Measurements from ENCODE around the gene THAP2. TPM values are rescaled to one million over a fixed set of nuclear protein-coding genes. Genes with fewer than 3 reads are reported as not detected.
"Not testable (repeated sequence)": the region's sequence is repeated elsewhere in the genome, so short reads cannot be mapped to it uniquely, and the experiment has no call there.

Gene THAP2
- total RNA-seq, 4 donors from 2014 or later = 3.3 to 5.1 (median 3.7) TPM

GRCh38 chr12:71695782-71696181 is 31.7 kb downstream of the THAP2 start:
- intact Hi-C loops (cut with DNase I) = no loop called here
- no peak for DNase-seq (ENCODE audit: extremely low spot score)
- TF ChIP-seq POLR2AphosphoS5 (IDR thresholded peaks at IDR 0.05) (no peak), EP300 (IDR thresholded peaks at IDR 0.05) (no peak), POLR2A (IDR thresholded peaks at IDR 0.05; ENCODE audit: low read depth) (no peak), CTCF (IDR thresholded peaks at IDR 0.05) (no peak)
- Histone ChIP-seq H3K27ac (replicated peaks in 1 of 4) (no peak overlapping the region), H3K36me3 (peaks cover 26 to 45% (median 37%) of the 10 kb centered on the region in 4 donors), H3K27me3 (no peaks in the 10 kb centered on the region), H3K4me1 (no peaks in the 10 kb centered on the region), H3K9me3 (no peaks in the 10 kb centered on the region), H3K4me3 (no peak overlapping the region)
- WGBS = 96% methylated on average over 1 of the region's 1 CpG

GRCh38 chr12:71702181-71702580 is 38.1 kb downstream of the THAP2 start:
- H3K27me3 ChIP-seq; H3K27ac ChIP-seq (replicated peaks in 1 of 4); H3K9me3 ChIP-seq; intact Hi-C loops (cut with DNase I); H3K4me1 ChIP-seq; DNase-seq (ENCODE audit: extremely low spot score); H3K4me3 ChIP-seq: not testable (repeated sequence)
- peaks cover 28 to 74% (median 47%) of the 10 kb centered on the region in 4 donors for H3K36me3 ChIP-seq
- 95% methylated on average over 8 of the region's 8 CpGs for WGBS

- no peaks in the 10 kb centered on the region for H3K4me1 ChIP-seq
- 78% methylated on average over 4 of the region's 5 CpGs for WGBS
- H3K4me3 ChIP-seq = no peak overlapping the region
- no peaks in the 10 kb centered on the region for H3K9me3 ChIP-seq
- intact Hi-C loops (cut with DNase I) = no loop called here
- peaks cover 28 to 74% (median 45%) of the 10 kb centered on the region in 4 donors for H3K36me3 ChIP-seq
- TF ChIP-seq EP300 (IDR thresholded peaks at IDR 0.05) (no peak), CTCF (IDR thresholded peaks at IDR 0.05) (no peak), POLR2A (IDR thresholded peaks at IDR 0.05; ENCODE audit: low read depth) (no peak), POLR2AphosphoS5 (IDR thresholded peaks at IDR 0.05) (no peak)
- DNase-seq (ENCODE audit: extremely low spot score) = no peak
- no peak overlapping the region for H3K27ac ChIP-seq (replicated peaks in 1 of 4)
- no peaks in the 10 kb centered on the region for H3K27me3 ChIP-seq
Measured at GRCh38 chr12:71702590-71702989, 38.5 kb downstream of the THAP2 start.

- H3K36me3 ChIP-seq = peaks cover 28 to 67% (median 42%) of the 10 kb centered on the region in 4 donors
- no peak for DNase-seq (ENCODE audit: extremely low spot score)
- H3K9me3 ChIP-seq = no peaks in the 10 kb centered on the region
- intact Hi-C loops (cut with DNase I) = no loop called here
- H3K4me3 ChIP-seq = no peak overlapping the region
- TF ChIP-seq POLR2AphosphoS5 (IDR thresholded peaks at IDR 0.05) (no peak), CTCF (IDR thresholded peaks at IDR 0.05) (no peak), POLR2A (IDR thresholded peaks at IDR 0.05; ENCODE audit: low read depth) (no peak), EP300 (IDR thresholded peaks at IDR 0.05) (no peak)
- H3K27ac ChIP-seq (replicated peaks in 1 of 4) = no peak overlapping the region
- H3K27me3 ChIP-seq = no peaks in the 10 kb centered on the region
- H3K4me1 ChIP-seq = no peaks in the 10 kb centered on the region
- 78% methylated on average over 2 of the region's 2 CpGs for WGBS
Measured at GRCh38 chr12:71703206-71703605, 39.1 kb downstream of the THAP2 start.

GRCh38 chr12:71704920-71705319 is 40.8 kb downstream of the THAP2 start:
- Histone ChIP-seq H3K27me3 (no peaks in the 10 kb centered on the region), H3K36me3 (peaks cover 11 to 50% (median 25%) of the 10 kb centered on the region in 4 donors), H3K4me3 (no peak overlapping the region)

More at GRCh38 chr12:71704920-71705319, 40.8 kb downstream of the THAP2 start:
- TF ChIP-seq POLR2A (IDR thresholded peaks at IDR 0.05; ENCODE audit: low read depth) (no peak), EP300 (IDR thresholded peaks at IDR 0.05) (no peak), CTCF (IDR thresholded peaks at IDR 0.05) (no peak), POLR2AphosphoS5 (IDR thresholded peaks at IDR 0.05) (no peak)
- Histone ChIP-seq H3K9me3 (no peaks in the 10 kb centered on the region), H3K27ac (replicated peaks in 1 of 4) (no peak overlapping the region), H3K4me1 (no peaks in the 10 kb centered on the region)
- 96% methylated on average over 2 of the region's 2 CpGs for WGBS
- intact Hi-C loops (cut with DNase I) = no loop called here
- DNase-seq (ENCODE audit: extremely low spot score) = no peak
